Calu3 (cell line): ENCODE measurements around the gene SELENOS. TPM values are rescaled to one million over a fixed set of nuclear protein-coding genes. Genes with fewer than 3 reads are reported as not detected.
"Not testable (repeated sequence)": the region's sequence is repeated elsewhere in the genome, so short reads cannot be mapped to it uniquely, and the experiment has no call there.

ENCODE experiments used
- BruUV-seq: library from RNA; stranded (reverse); fragments of 400-500 nt; replicated peaks from 2 replicates; lab custom pipeline; 2021; lab: Mats Ljungman, UMichigan
- CTCF ChIA-PET: fragments of 300-600 bp; sonication (Branson Sonifier 250); formaldehyde crosslinking; loops from one replicate; lab custom pipeline; 2022; ENCODE audit warnings: antibody characterized with exemption; lab: Charles Lee
- DNase-seq: peaks from one replicate; pipeline ENCODE4 v3.0.0; 2022
- H3K27ac Mint-ChIP-seq: one replicate; pipeline ENCODE4 v1.8.0; 2022; ENCODE audit warnings: mixed read lengths; ENCODE audit not compliant: unreplicated experiment
- H3K27me3 Mint-ChIP-seq: one replicate; pipeline ENCODE4 v1.8.0; 2022; ENCODE audit warnings: mixed read lengths; ENCODE audit not compliant: unreplicated experiment
- H3K36me3 Mint-ChIP-seq: one replicate; pipeline ENCODE4 v1.8.0; 2022; ENCODE audit warnings: mild to moderate bottlenecking, moderate library complexity, mixed read lengths; ENCODE audit not compliant: insufficient read depth, unreplicated experiment
- H3K4me1 Mint-ChIP-seq: one replicate; pipeline ENCODE4 v1.8.0; 2022; ENCODE audit warnings: mild to moderate bottlenecking, low read depth, mixed read lengths; ENCODE audit not compliant: unreplicated experiment
- H3K4me3 Mint-ChIP-seq: one replicate; pipeline ENCODE4 v1.8.0; 2022; ENCODE audit warnings: mild to moderate bottlenecking, low read depth, moderate library complexity, mixed read lengths; ENCODE audit not compliant: unreplicated experiment
- H3K9me3 Mint-ChIP-seq: one replicate; pipeline ENCODE4 v1.8.0; 2022; ENCODE audit warnings: low read depth, mixed read lengths; ENCODE audit not compliant: unreplicated experiment
- intact Hi-C: fragments of 100-400 bp; cut with micrococcal nuclease; formaldehyde crosslinking; loops from one replicate; pipeline ENCODE4 v1.10.0; 2022; ENCODE audit not compliant: unreplicated experiment
- total RNA-seq: library from RNA; stranded (reverse); gene quantifications from 2 replicates; pipeline ENCODE4 v1.2.3, GENCODE V29; 2022
- TF ChIP-seq, protein P1 (sequence below): fragments of 200-600 bp; IDR thresholded peaks from one replicate; pipeline ENCODE4 v1.8.0; 2022; ENCODE audit warnings: antibody characterized with exemption; ENCODE audit not compliant: unreplicated experiment

The SELENOS gene
- total RNA-seq, 1 experiment from 2014 or later, result 85.0 TPM

DNA sequence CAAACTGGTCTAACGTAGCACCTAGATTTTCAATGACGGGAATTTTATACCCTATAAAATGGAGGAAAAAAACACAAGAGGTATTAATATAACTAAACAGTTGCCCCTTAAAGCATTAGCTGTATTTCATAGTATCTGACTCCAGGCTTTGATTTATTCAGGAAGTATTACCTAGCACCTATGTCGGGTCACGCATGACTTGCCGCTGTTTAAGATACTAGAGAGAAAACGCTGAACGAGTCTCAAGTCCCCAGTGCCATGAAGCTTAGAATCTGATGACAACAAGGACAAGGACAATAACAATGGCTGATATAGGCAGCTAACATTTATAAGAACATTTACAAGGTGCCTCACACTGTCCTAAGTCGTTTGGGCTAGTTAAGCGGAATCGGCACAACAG is 15.8 kb upstream of the SELENOS start:
- Mint-ChIP-seq H3K9me3 (no peaks in the 10 kb centered on the region), H3K4me3 (peak overlapping the region; percentile 98), H3K27ac (peak overlapping the region; percentile 89), H3K27me3 (no peaks in the 10 kb centered on the region), H3K36me3 (peaks cover 82% of the 10 kb centered on the region), H3K4me1 (peaks cover 12% of the 10 kb centered on the region)
- BruUV-seq, result no TSS peak
- no peak for DNase-seq
- TF ChIP-seq, protein P1, sequence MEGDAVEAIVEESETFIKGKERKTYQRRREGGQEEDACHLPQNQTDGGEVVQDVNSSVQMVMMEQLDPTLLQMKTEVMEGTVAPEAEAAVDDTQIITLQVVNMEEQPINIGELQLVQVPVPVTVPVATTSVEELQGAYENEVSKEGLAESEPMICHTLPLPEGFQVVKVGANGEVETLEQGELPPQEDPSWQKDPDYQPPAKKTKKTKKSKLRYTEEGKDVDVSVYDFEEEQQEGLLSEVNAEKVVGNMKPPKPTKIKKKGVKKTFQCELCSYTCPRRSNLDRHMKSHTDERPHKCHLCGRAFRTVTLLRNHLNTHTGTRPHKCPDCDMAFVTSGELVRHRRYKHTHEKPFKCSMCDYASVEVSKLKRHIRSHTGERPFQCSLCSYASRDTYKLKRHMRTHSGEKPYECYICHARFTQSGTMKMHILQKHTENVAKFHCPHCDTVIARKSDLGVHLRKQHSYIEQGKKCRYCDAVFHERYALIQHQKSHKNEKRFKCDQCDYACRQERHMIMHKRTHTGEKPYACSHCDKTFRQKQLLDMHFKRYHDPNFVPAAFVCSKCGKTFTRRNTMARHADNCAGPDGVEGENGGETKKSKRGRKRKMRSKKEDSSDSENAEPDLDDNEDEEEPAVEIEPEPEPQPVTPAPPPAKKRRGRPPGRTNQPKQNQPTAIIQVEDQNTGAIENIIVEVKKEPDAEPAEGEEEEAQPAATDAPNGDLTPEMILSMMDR, result no peak
- CTCF ChIA-PET, result no interaction called here
- intact Hi-C loops, result no loop called here

- no TSS peak for BruUV-seq
- CTCF ChIA-PET, result interaction anchor here (0.7 to 1.8 kb wide), 5 partner anchors 13 to 363 kb away, joined by 3 to 9 read pairs (median 5); partner anchors contain the start of gene TM2D3
- TF ChIP-seq, protein P1, result peak; percentile 75
- peak; percentile 36 for DNase-seq
- intact Hi-C loops, result loop anchor here (2.0 kb wide), 1 partner anchor 58 kb away; no protein-coding TSS in a partner anchor
- H3K4me3 Mint-ChIP-seq, result no peak overlapping the region
- no peaks in the 10 kb centered on the region for H3K9me3 Mint-ChIP-seq
- H3K27me3 Mint-ChIP-seq, result no peaks in the 10 kb centered on the region
- H3K4me1 Mint-ChIP-seq, result peaks cover 12% of the 10 kb centered on the region
- peaks cover 87% of the 10 kb centered on the region for H3K36me3 Mint-ChIP-seq
- peak overlapping the region; percentile 75 for H3K27ac Mint-ChIP-seq
Observed at GRCh38 chr15:101288905-101289513, 11.7 kb upstream of the SELENOS start.

DNA sequence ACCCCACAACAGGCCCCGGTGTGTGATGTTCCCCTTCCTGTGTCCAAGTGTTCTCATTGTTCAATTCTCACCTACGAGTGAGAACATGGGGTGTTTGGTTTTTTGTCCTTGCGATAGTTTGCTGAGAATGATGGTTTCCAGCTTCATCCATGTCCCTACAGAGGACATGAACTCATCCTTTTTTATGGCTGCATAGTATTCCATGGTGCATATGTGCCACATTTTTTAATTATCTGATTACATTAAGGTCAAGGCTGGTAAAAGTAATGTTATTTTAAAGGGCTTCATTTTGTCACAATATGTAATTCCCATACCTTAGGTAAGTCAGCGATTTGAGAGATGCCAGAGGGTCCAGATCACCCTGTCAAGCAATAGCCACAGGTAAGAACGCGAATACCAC is 10.1 kb upstream of the SELENOS start:
- intact Hi-C loops, BruUV-seq: not testable (repeated sequence)
- CTCF ChIA-PET, result interaction anchor here (0.7 kb wide), 2 partner anchors 83 to 404 kb away, joined by 3 to 4 read pairs; no protein-coding TSS in a partner anchor

GRCh38 chr15:101286471-101287114 is 9.3 kb upstream of the SELENOS start:
- TF ChIP-seq, protein P1, result no peak
- no peak overlapping the region for H3K4me3 Mint-ChIP-seq
- intact Hi-C loops, result no loop called here
- peaks cover 12% of the 10 kb centered on the region for H3K4me1 Mint-ChIP-seq
- H3K27ac Mint-ChIP-seq, result no peak overlapping the region
- no TSS peak for BruUV-seq
- peaks cover 88% of the 10 kb centered on the region for H3K36me3 Mint-ChIP-seq
- DNase-seq, result no peak
- CTCF ChIA-PET, result interaction anchor here (0.7 kb wide), 1 partner anchor 164 kb away, joined by 3 read pairs; no protein-coding TSS in a partner anchor
- H3K9me3 Mint-ChIP-seq, result no peaks in the 10 kb centered on the region
- no peaks in the 10 kb centered on the region for H3K27me3 Mint-ChIP-seq

More for the DNA sequence above, 10.1 kb upstream of the SELENOS start:
- Mint-ChIP-seq H3K4me1 (peaks cover 12% of the 10 kb centered on the region), H3K36me3 (peaks cover 88% of the 10 kb centered on the region)
- not testable (repeated sequence) for H3K27me3 Mint-ChIP-seq, H3K27ac Mint-ChIP-seq, H3K9me3 Mint-ChIP-seq, DNase-seq, H3K4me3 Mint-ChIP-seq
